Measurements from ENCODE around the gene CASP10. TPM values are rescaled to one million over a fixed set of nuclear protein-coding genes. Genes with fewer than 3 reads are reported as not detected.

Gene CASP10
- total RNA-seq, 4 donors from 2014 or later = 2.2 to 7.3 (median 4.3) TPM

DNA sequence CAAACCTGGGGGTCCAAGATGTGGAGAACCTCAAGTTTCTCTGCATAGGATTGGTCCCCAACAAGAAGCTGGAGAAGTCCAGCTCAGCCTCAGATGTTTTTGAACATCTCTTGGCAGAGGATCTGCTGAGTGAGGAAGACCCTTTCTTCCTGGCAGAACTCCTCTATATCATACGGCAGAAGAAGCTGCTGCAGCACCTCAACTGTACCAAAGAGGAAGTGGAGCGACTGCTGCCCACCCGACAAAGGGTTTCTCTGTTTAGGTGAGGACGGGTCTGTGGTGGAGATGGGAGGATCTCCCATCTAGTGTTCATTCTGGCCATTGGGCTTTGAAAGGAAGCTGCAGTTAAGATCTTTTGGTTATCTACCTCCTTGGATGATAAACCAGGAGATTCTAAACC, 2.9 kb downstream of the CASP10 start:
- H3K4me1 ChIP-seq = peaks cover 0 to 1% (median 0%) of the 10 kb centered on the region in 4 donors
- DNase-seq (ENCODE audit: extremely low spot score) = no peak
- 83% methylated on average over 2 of the region's 4 CpGs for WGBS
- H3K36me3 ChIP-seq = peaks cover 0 to 7% (median 0%) of the 10 kb centered on the region in 4 donors
- H3K27ac ChIP-seq (replicated peaks in 1 of 4) = peak overlapping the region in 1 of 4 donors; percentile 9
- intact Hi-C loops (cut with DNase I) = no loop called here
- TF ChIP-seq POLR2AphosphoS5 (IDR thresholded peaks at IDR 0.05) (no peak), EP300 (IDR thresholded peaks at IDR 0.05) (no peak), POLR2A (IDR thresholded peaks at IDR 0.05; ENCODE audit: low read depth) (no peak)
- TF ChIP-seq, protein P1, sequence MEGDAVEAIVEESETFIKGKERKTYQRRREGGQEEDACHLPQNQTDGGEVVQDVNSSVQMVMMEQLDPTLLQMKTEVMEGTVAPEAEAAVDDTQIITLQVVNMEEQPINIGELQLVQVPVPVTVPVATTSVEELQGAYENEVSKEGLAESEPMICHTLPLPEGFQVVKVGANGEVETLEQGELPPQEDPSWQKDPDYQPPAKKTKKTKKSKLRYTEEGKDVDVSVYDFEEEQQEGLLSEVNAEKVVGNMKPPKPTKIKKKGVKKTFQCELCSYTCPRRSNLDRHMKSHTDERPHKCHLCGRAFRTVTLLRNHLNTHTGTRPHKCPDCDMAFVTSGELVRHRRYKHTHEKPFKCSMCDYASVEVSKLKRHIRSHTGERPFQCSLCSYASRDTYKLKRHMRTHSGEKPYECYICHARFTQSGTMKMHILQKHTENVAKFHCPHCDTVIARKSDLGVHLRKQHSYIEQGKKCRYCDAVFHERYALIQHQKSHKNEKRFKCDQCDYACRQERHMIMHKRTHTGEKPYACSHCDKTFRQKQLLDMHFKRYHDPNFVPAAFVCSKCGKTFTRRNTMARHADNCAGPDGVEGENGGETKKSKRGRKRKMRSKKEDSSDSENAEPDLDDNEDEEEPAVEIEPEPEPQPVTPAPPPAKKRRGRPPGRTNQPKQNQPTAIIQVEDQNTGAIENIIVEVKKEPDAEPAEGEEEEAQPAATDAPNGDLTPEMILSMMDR (IDR thresholded peaks at IDR 0.05) = no peak
- peak overlapping the region in 1 of 4 donors; percentile 10 for H3K4me3 ChIP-seq
- no peaks in the 10 kb centered on the region for H3K9me3 ChIP-seq
- H3K27me3 ChIP-seq = no peaks in the 10 kb centered on the region

DNA sequence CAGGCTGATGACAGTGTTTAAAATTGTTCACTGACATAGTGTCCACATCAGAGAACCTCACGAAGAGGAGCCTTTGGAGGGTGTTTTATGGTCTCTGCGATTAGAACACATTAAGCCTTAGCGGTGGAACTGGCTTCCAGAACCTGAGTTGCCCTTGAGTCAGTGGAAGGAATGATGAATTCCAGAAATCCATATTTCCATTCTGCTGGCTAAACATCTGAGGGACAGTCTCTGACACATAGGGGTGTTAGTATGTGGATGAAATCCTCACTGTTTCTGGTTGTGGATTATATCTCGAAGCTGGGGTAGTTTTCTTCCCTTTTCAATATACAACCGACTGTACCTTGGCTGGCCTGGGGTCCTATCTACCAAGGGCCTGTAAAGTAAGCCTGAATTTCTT, 4.0 kb downstream of the CASP10 start:
- intact Hi-C loops (cut with DNase I) = no loop called here
- Histone ChIP-seq H3K27ac (replicated peaks in 1 of 4) (no peak overlapping the region), H3K36me3 (peaks cover 0 to 7% (median 0%) of the 10 kb centered on the region in 4 donors), H3K27me3 (no peaks in the 10 kb centered on the region), H3K4me1 (peaks cover 0 to 4% (median 0%) of the 10 kb centered on the region in 4 donors), H3K9me3 (no peaks in the 10 kb centered on the region), H3K4me3 (no peak overlapping the region)
- no peak for DNase-seq (ENCODE audit: extremely low spot score)
- TF ChIP-seq POLR2A (IDR thresholded peaks at IDR 0.05; ENCODE audit: low read depth) (no peak), POLR2AphosphoS5 (IDR thresholded peaks at IDR 0.05) (no peak)
- 78% methylated on average over 5 of the region's 5 CpGs for WGBS

DNA sequence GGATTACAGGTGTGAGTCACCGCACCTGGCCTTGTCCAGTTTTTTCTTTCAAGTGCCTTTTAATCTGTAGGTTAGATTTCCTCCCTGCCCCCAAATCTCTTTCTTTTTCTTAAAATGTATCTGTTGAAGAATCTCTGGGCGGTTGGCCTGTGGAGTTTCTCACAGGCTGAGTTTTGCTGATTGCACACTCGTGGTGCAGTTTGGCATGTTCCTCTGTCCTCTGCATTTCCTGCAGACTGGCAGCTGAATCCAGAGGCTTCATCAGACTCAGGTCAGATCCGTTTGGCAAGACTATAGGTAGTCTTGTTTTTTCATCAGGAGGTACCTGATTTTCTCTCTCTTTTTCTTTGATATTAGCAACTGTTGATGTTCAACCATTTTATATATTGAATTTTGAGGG, 5.5 kb downstream of the CASP10 start:
- peaks cover 0 to 15% (median 0%) of the 10 kb centered on the region in 4 donors for H3K36me3 ChIP-seq
- H3K27me3 ChIP-seq = no peaks in the 10 kb centered on the region
- no peaks in the 10 kb centered on the region for H3K9me3 ChIP-seq
- H3K4me3 ChIP-seq = no peak overlapping the region
- H3K27ac ChIP-seq (replicated peaks in 1 of 4) = no peak overlapping the region
- H3K4me1 ChIP-seq = peaks cover 0 to 6% (median 2%) of the 10 kb centered on the region in 4 donors
- intact Hi-C loops (cut with DNase I) = no loop called here
- TF ChIP-seq, protein P1 (IDR thresholded peaks at IDR 0.05) = no peak
- no peak for TF ChIP-seq POLR2A (IDR thresholded peaks at IDR 0.05; ENCODE audit: low read depth)
- no peak for TF ChIP-seq EP300 (IDR thresholded peaks at IDR 0.05)
- TF ChIP-seq POLR2AphosphoS5 (IDR thresholded peaks at IDR 0.05) = no peak
- no peak for DNase-seq (ENCODE audit: extremely low spot score)
- 94% methylated on average over 4 of the region's 4 CpGs for WGBS

DNA sequence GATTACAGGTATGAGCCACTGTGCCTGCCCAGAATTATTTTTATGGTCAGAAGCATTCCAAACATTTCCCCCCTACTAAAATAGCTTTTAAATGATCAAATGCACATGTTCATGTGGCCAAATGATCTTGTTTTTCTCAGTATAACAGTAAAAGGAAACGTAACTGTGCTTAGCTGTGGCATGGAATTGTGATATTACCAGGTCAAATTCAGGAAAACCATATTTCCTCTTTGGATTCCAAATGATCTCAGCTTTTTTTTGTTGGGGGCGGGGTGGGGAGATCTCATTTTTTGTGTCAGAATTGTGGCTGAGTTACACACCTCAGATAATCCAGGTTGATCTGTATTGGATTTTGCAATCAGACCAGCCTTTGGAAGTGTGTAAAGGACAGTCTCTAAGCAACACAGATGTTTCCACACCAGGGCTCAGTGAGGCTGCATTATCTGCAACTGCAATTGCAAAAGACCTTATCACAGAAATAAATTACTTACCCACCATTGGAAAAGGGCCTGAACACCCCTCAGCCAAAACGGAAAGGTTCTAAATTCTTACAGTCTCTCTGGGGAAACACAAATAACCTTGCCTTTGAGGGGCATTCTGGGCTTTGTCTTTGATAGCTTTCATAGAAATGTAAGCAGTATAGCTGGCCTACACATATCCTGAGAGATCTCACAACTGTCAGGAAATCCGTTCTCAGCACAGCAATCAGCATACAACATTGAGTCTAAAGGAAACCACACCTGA, 8.4 kb downstream of the CASP10 start:
- no peaks in the 10 kb centered on the region for H3K27me3 ChIP-seq
- peaks cover 0 to 6% (median 2%) of the 10 kb centered on the region in 4 donors for H3K4me1 ChIP-seq
- intact Hi-C loops (cut with DNase I) = no loop called here
- TF ChIP-seq EP300 (IDR thresholded peaks at IDR 0.05) (no peak), POLR2AphosphoS5 (IDR thresholded peaks at IDR 0.05) (peak; percentile 10 to 23)
- H3K9me3 ChIP-seq = no peaks in the 10 kb centered on the region
- no peak for DNase-seq (ENCODE audit: extremely low spot score)
- peak overlapping the region in 2 of 4 donors; percentile 29 to 45 for H3K27ac ChIP-seq (replicated peaks in 1 of 4)
- peaks cover 0 to 21% (median 0%) of the 10 kb centered on the region in 4 donors for H3K36me3 ChIP-seq
- 47% methylated on average over 4 of the region's 4 CpGs for WGBS
- H3K4me3 ChIP-seq = no peak overlapping the region

DNA sequence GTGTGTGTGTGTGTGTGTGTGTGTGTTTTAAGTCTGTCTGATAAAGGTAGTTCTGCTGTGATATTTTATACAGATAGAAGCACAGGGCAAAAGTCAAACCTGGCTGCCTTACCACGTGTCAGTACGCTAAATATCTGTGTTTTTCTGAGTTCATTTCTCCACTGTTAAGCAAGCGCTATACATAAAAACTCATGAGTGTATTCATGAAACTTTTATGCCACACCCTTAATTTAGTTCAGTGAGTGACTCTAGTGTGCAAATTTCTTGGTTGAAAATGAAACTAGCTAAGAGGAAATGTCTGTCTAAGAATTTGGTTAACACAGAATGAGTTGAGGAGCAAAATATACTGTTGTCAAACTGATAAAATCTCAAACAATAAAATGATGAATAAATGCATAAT, 11.2 kb downstream of the CASP10 start:
- no peak overlapping the region for H3K27ac ChIP-seq (replicated peaks in 1 of 4)
- H3K4me1 ChIP-seq = peaks cover 0 to 6% (median 2%) of the 10 kb centered on the region in 4 donors
- no peaks in the 10 kb centered on the region for H3K27me3 ChIP-seq
- DNase-seq (ENCODE audit: extremely low spot score) = no peak
- H3K9me3 ChIP-seq = no peaks in the 10 kb centered on the region
- WGBS = 63% methylated on average over 3 of the region's 3 CpGs
- H3K4me3 ChIP-seq = no peak overlapping the region
- intact Hi-C loops (cut with DNase I) = no loop called here
- TF ChIP-seq POLR2A (IDR thresholded peaks at IDR 0.05; ENCODE audit: low read depth) = no peak
- TF ChIP-seq POLR2AphosphoS5 (IDR thresholded peaks at IDR 0.05) = no peak
- TF ChIP-seq, protein P1 (IDR thresholded peaks at IDR 0.05) = no peak
- no peak for TF ChIP-seq EP300 (IDR thresholded peaks at IDR 0.05)
- H3K36me3 ChIP-seq = peaks cover 0 to 31% (median 0%) of the 10 kb centered on the region in 4 donors

All from esophagus muscularis mucosa (tissue), 4 donors.